ENCODE data around the gene FOXO1.
A peak's percentile ranks its signal among the peaks of the same experiment; 100 is the strongest.

FOXO1 gene

DNA sequence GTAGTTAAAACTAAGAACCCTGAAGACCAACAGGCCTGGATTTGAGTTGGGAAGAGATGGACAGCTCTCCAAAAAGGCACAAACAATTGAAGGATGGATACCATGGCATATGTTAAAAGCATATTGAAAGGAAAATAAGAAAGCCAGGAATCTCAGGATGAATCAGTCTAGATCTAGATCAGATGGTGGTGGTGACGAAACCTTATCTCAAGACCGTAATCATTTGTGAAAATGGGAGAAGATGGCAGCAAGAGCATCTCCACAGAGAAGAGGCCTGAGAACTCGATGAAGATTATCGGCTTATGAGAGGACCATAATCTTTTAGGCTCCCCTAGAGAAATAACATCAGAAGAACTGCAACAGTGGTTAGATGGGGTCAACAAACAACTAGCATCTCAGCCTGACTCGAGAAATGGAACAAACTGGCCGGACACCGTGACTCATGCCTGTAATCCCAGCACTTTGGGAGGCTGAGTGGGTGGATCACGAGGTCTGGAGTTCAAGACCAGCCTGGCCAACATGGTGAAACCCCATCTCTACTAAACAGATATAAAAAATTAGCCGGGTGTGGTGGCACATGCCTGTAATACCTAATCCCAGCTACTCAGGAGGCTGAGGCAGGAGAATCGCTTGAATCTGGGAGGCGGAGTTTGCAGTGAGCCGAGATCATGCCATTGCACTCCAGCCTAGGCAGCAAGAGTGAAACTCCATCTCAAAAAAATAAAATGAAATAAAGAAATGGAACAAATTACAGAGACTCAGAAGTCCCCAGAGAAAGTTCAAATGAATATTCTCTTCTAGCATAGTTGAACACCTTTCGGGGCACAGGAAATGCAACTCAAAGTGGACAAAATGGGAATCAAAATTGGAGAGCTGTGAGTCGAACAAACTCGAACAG is 47.6 kb downstream of the FOXO1 start:
- no peaks in the 10 kb centered on the region for H3K9me3 ChIP-seq (ENCODE audit: insufficient read depth, low read length)
- no peaks in the 10 kb centered on the region for H3K27me3 ChIP-seq (ENCODE audit: low read length)
- peaks cover 30% of the 10 kb centered on the region for H4K20me1 ChIP-seq (ENCODE audit: low read depth, low read length)

DNA sequence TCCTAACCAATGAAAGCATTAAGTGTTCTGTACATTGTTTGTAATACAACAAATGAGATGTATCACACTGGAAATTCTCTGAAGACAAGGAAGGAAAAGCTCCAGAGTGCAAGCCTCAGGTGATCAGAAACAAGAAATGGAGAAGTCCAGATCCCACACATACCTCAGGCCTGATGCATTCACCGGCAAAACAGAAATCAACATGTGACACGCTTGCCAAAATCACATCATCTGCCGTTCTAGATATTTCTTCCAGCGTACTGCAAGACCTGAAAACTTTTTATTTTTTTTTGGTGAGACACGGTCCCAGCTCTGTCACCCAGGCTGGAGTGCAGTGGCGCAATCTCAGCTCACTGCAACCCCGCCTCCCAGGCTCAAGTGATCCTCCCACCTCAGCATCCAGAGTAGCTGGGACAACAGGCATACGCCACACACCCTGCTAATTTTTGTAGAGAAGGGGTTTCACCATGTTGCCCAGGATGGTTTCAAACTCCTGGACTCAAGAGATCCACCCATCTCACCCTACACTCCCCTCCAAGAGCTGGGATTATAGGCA is 48.6 kb downstream of the FOXO1 start:
- H3K9me2 ChIP-seq (replicated peaks; ENCODE audit: insufficient read depth, low read length): no peaks in the 10 kb centered on the region
- H3K9me3 ChIP-seq (ENCODE audit: insufficient read depth, low read length): no peaks in the 10 kb centered on the region
- TF ChIP-seq, protein P1, sequence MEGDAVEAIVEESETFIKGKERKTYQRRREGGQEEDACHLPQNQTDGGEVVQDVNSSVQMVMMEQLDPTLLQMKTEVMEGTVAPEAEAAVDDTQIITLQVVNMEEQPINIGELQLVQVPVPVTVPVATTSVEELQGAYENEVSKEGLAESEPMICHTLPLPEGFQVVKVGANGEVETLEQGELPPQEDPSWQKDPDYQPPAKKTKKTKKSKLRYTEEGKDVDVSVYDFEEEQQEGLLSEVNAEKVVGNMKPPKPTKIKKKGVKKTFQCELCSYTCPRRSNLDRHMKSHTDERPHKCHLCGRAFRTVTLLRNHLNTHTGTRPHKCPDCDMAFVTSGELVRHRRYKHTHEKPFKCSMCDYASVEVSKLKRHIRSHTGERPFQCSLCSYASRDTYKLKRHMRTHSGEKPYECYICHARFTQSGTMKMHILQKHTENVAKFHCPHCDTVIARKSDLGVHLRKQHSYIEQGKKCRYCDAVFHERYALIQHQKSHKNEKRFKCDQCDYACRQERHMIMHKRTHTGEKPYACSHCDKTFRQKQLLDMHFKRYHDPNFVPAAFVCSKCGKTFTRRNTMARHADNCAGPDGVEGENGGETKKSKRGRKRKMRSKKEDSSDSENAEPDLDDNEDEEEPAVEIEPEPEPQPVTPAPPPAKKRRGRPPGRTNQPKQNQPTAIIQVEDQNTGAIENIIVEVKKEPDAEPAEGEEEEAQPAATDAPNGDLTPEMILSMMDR (IDR thresholded peaks at IDR 0.05; ENCODE audit: insufficient read depth, low read length, poor library complexity, severe bottlenecking): no peak
- no peak overlapping the region for H3K4me3 ChIP-seq (ENCODE audit: insufficient read depth, low read length, poor library complexity, severe bottlenecking)
- peak overlapping the region; percentile 58; the same call in 1 of the 2 replicates for H3K27ac ChIP-seq (ENCODE audit: low read depth, low read length)
- no peaks in the 10 kb centered on the region for H3K27me3 ChIP-seq (ENCODE audit: low read length)
- peaks cover 40% of the 10 kb centered on the region for H3F3A ChIP-seq (ENCODE audit: insufficient read depth)
- no peak overlapping the region for H2AFZ ChIP-seq (ENCODE audit: low read depth, low read length, severe bottlenecking)
- no peaks in the 10 kb centered on the region; the same call in 1 of the 2 replicates for H3K36me3 ChIP-seq (ENCODE audit: low read length)
- peak overlapping the region; percentile 12; the same call in 1 of the 2 replicates for H3K9ac ChIP-seq (ENCODE audit: low read length)
- peaks cover 23% of the 10 kb centered on the region for H4K20me1 ChIP-seq (ENCODE audit: low read depth, low read length)
- H3K79me2 ChIP-seq (ENCODE audit: insufficient read depth, low read length): peaks cover 100% of the 10 kb centered on the region
- H3K4me2 ChIP-seq (ENCODE audit: low read depth, low read length, poor library complexity, severe bottlenecking): peak overlapping the region; percentile 43

More for the DNA sequence above, 47.6 kb downstream of the FOXO1 start:
- Histone ChIP-seq H2AFZ (ENCODE audit: low read depth, low read length, severe bottlenecking) (no peak overlapping the region), H3K36me3 (ENCODE audit: low read length) (no peaks in the 10 kb centered on the region; the same call in 1 of the 2 replicates), H3K79me2 (ENCODE audit: insufficient read depth, low read length) (peaks cover 100% of the 10 kb centered on the region), H3K9ac (ENCODE audit: low read length) (peak overlapping the region; percentile 12; the same call in 1 of the 2 replicates), H3K4me3 (ENCODE audit: insufficient read depth, low read length, poor library complexity, severe bottlenecking) (no peak overlapping the region), H3K4me2 (ENCODE audit: low read depth, low read length, poor library complexity, severe bottlenecking) (peak overlapping the region; percentile 43), H3F3A (ENCODE audit: insufficient read depth) (peaks cover 34% of the 10 kb centered on the region), H3K9me2 (replicated peaks; ENCODE audit: insufficient read depth, low read length) (no peaks in the 10 kb centered on the region), H3K27ac (ENCODE audit: low read depth, low read length) (peak overlapping the region; percentile 10; the same call in 1 of the 2 replicates)
- TF ChIP-seq EZH2phosphoT487 (conservative IDR thresholded peaks at IDR 0.05; ENCODE audit: low read length): no peak
- TF ChIP-seq, protein P1 (IDR thresholded peaks at IDR 0.05; ENCODE audit: insufficient read depth, low read length, poor library complexity, severe bottlenecking): no peak

DNA sequence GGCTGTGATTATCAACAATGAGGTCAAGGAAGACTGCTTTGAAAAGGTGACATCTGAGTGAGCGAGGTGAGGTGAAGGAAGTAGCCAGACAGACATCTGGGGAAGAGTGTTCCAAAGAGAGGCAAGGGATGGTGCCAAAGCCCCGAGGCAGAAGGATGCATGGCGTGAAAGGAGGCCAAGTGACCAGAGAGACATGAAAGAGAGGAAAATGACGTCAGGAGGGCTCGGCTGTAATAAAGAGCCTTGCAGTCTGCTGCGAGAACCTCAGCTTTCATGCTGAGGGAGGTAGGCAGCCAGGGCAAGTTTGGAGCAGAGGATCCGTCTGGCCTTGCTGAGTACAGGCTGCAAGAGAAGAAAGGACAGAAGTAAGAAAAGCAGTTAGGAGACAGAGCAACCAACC is 50.8 kb downstream of the FOXO1 start:
- 0 out of 2 replicates have a peak, but pooled peaks cover 9% of the 10 kb centered on the region for H3K36me3 ChIP-seq (ENCODE audit: low read length)

More for the DNA sequence above, 50.8 kb downstream of the FOXO1 start:
- Histone ChIP-seq H3K79me2 (ENCODE audit: insufficient read depth, low read length) (peaks cover 100% of the 10 kb centered on the region), H3K9ac (ENCODE audit: low read length) (peak overlapping the region; percentile 15; the same call in 1 of the 2 replicates), H3K4me3 (ENCODE audit: insufficient read depth, low read length, poor library complexity, severe bottlenecking) (no peak overlapping the region), H3K4me2 (ENCODE audit: low read depth, low read length, poor library complexity, severe bottlenecking) (peak overlapping the region; percentile 43), H3K9me3 (ENCODE audit: insufficient read depth, low read length) (no peaks in the 10 kb centered on the region), H3F3A (ENCODE audit: insufficient read depth) (peaks cover 39% of the 10 kb centered on the region), H3K9me2 (replicated peaks; ENCODE audit: insufficient read depth, low read length) (no peaks in the 10 kb centered on the region), H2AFZ (ENCODE audit: low read depth, low read length, severe bottlenecking) (no peak overlapping the region), H3K27ac (ENCODE audit: low read depth, low read length) (peak overlapping the region; percentile 58), H4K20me1 (ENCODE audit: low read depth, low read length) (0 out of 2 replicates have a peak, but pooled peaks cover 4% of the 10 kb centered on the region), H3K27me3 (ENCODE audit: low read length) (no peaks in the 10 kb centered on the region)
- TF ChIP-seq EZH2phosphoT487 (conservative IDR thresholded peaks at IDR 0.05; ENCODE audit: low read length): no peak
- TF ChIP-seq, protein P1 (IDR thresholded peaks at IDR 0.05; ENCODE audit: insufficient read depth, low read length, poor library complexity, severe bottlenecking): no peak

Data from SU-DHL-6 (cell line).